Chondrocyte (in vitro differentiated cells): ENCODE data around the gene RNF13. TPM values are rescaled to one million over a fixed set of nuclear protein-coding genes. Genes with fewer than 3 reads are reported as not detected.
"Not testable (repeated sequence)": the region's sequence is repeated elsewhere in the genome, so short reads cannot be mapped to it uniquely, and the experiment has no call there.

Source experiments
- DNase-seq: peaks from one replicate; pipeline ENCODE4 v3.0.0; 2021; ENCODE audit warnings: mixed read lengths, low spot score
- H3K27ac Mint-ChIP-seq: one replicate; pipeline ENCODE4 v1.8.0; 2021; ENCODE audit warnings: mild to moderate bottlenecking, moderate library complexity, mixed read lengths; ENCODE audit not compliant: unreplicated experiment
- H3K27me3 Mint-ChIP-seq: 2 replicates; pipeline ENCODE4 v1.8.0; 2021; ENCODE audit warnings: low read depth, mixed read lengths
- H3K36me3 Mint-ChIP-seq: 2 replicates; pipeline ENCODE4 v1.8.0; 2021; ENCODE audit warnings: low read depth, mixed read lengths
- H3K4me1 Mint-ChIP-seq: 2 replicates; pipeline ENCODE4 v1.8.0; 2021; ENCODE audit warnings: low read depth, mild to moderate bottlenecking, mixed read lengths
- H3K4me3 Mint-ChIP-seq: one replicate; pipeline ENCODE4 v1.8.0; 2021; ENCODE audit warnings: mild to moderate bottlenecking, moderate library complexity, mixed read lengths; ENCODE audit not compliant: unreplicated experiment
- H3K9me3 Mint-ChIP-seq: 2 replicates; pipeline ENCODE4 v1.8.0; 2021; ENCODE audit warnings: low read depth, mixed read lengths
- CTCF ChIP-seq: fragments of 200-600 bp; sonication (generic); IDR thresholded peaks from 2 replicates; pipeline ENCODE4 v1.5.0; 2021; ENCODE audit warnings: antibody characterized with exemption, mild to moderate bottlenecking, moderate library complexity
- total RNA-seq: library from RNA; stranded (reverse); gene quantifications from 3 replicates; pipeline ENCODE4 v1.2.1, GENCODE V29; 2021

RNF13 gene
- total RNA-seq, 1 donor from 2014 or later = 43.1 TPM

GRCh38 chr3:149883134-149883533, 70.1 kb downstream of the RNF13 start:
- Mint-ChIP-seq H3K27ac (no peak overlapping the region), H3K9me3 (peaks cover 10% of the 10 kb centered on the region), H3K36me3 (peaks cover 18% of the 10 kb centered on the region), H3K4me1 (peaks cover 13% of the 10 kb centered on the region), H3K4me3 (no peak overlapping the region), H3K27me3 (no peaks in the 10 kb centered on the region)
- no peak for TF ChIP-seq CTCF
- no peak for DNase-seq

- not testable (repeated sequence) for H3K27me3 Mint-ChIP-seq, DNase-seq, H3K27ac Mint-ChIP-seq, H3K4me3 Mint-ChIP-seq
- Mint-ChIP-seq H3K36me3 (peaks cover 18% of the 10 kb centered on the region), H3K9me3 (peaks cover 10% of the 10 kb centered on the region), H3K4me1 (peaks cover 13% of the 10 kb centered on the region)
Observed at GRCh38 chr3:149883860-149884259, 70.8 kb downstream of the RNF13 start.

- peaks cover 12% of the 10 kb centered on the region for H3K4me1 Mint-ChIP-seq
- H3K9me3 Mint-ChIP-seq = peaks cover 10% of the 10 kb centered on the region
- H3K4me3 Mint-ChIP-seq, H3K27me3 Mint-ChIP-seq, DNase-seq, H3K27ac Mint-ChIP-seq: not testable (repeated sequence)
- H3K36me3 Mint-ChIP-seq = peaks cover 19% of the 10 kb centered on the region
Observed at GRCh38 chr3:149884848-149885247, 71.8 kb downstream of the RNF13 start.

- H3K9me3 Mint-ChIP-seq = peaks cover 10% of the 10 kb centered on the region
- no peak for DNase-seq
- peaks cover 20% of the 10 kb centered on the region for H3K36me3 Mint-ChIP-seq
- no peak for TF ChIP-seq CTCF
- H3K4me3 Mint-ChIP-seq = no peak overlapping the region
- H3K27ac Mint-ChIP-seq = no peak overlapping the region
- H3K4me1 Mint-ChIP-seq = peaks cover 19% of the 10 kb centered on the region
- H3K27me3 Mint-ChIP-seq = no peaks in the 10 kb centered on the region
Observed at GRCh38 chr3:149886957-149887356, 73.9 kb downstream of the RNF13 start.

GRCh38 chr3:149891621-149892020, 78.6 kb downstream of the RNF13 start:
- TF ChIP-seq CTCF = no peak
- Mint-ChIP-seq H3K27ac (no peak overlapping the region), H3K9me3 (no peaks in the 10 kb centered on the region), H3K4me3 (no peak overlapping the region), H3K36me3 (peaks cover 9% of the 10 kb centered on the region), H3K27me3 (no peaks in the 10 kb centered on the region), H3K4me1 (peaks cover 39% of the 10 kb centered on the region)
- no peak for DNase-seq

GRCh38 chr3:149892371-149892770, 79.4 kb downstream of the RNF13 start:
- peaks cover 5% of the 10 kb centered on the region for H3K36me3 Mint-ChIP-seq
- H3K4me1 Mint-ChIP-seq = peaks cover 39% of the 10 kb centered on the region
- no peaks in the 10 kb centered on the region for H3K27me3 Mint-ChIP-seq
- H3K27ac Mint-ChIP-seq = no peak overlapping the region
- no peak overlapping the region for H3K4me3 Mint-ChIP-seq
- no peak for DNase-seq
- no peaks in the 10 kb centered on the region for H3K9me3 Mint-ChIP-seq
- no peak for TF ChIP-seq CTCF
